Fibroblast of villous mesenchyme (primary cell): Measurements from ENCODE around the gene ZNF311. TPM values are rescaled to one million over a fixed set of nuclear protein-coding genes. Genes with fewer than 3 reads are reported as not detected.

ENCODE experiments used
- DNase-seq: peaks from one replicate; pipeline ENCODE4 v3.0.0-alpha.2; 2010; ENCODE audit warnings: low read depth
- H3K4me3 ChIP-seq: 2 replicates; pipeline ENCODE4 v1.5.1; 2011; ENCODE audit warnings: low read depth, mild to moderate bottlenecking, low read length
- CTCF ChIP-seq: IDR thresholded peaks from 2 replicates; pipeline ENCODE4 v1.5.1; 2012; ENCODE audit warnings: low read depth, mild to moderate bottlenecking, low read length; ENCODE audit not compliant: insufficient read depth
- total RNA-seq: library from RNA; depleted of rRNA; stranded (reverse); fragments of >200 nt; gene quantifications from 2 replicates; pipeline ENCODE4 v1.2.3, GENCODE V29; 2012

The ZNF311 gene
- 0.43 and 0.97 TPM in 2 replicates for total RNA-seq

GRCh38 chr6:29005183-29005885, at the start of gene ZNF311:
ZNF311 (minus strand) TSS chr6:29005315; CDS start chr6:29003954, 1,361 bp downstream.
- peak within 1 kb of the TSS; percentile 70 for H3K4me3 ChIP-seq
- TF ChIP-seq CTCF = no peak
- peak; percentile 61 for DNase-seq

GRCh38 chr6:29051680-29052079, 46.6 kb upstream of the ZNF311 start:
- TF ChIP-seq CTCF = no peak
- no peak for DNase-seq
- H3K4me3 ChIP-seq = no peak overlapping the region

GRCh38 chr6:29045075-29045474, 40.0 kb upstream of the ZNF311 start, which contains the start of gene OR2W1:
OR2W1 (minus strand) TSS chr6:29045175; CDS start chr6:29045175, 0 bp downstream.
- H3K4me3 ChIP-seq = no peak within 1 kb of the TSS
- no peak for TF ChIP-seq CTCF
- no peak for DNase-seq

- TF ChIP-seq CTCF = no peak
- no peak overlapping the region for H3K4me3 ChIP-seq
- DNase-seq = no peak
These were observed 30.8 kb upstream of the ZNF311 start for GRCh38 chr6:29035951-29036350.

GRCh38 chr6:29028821-29029220, 23.7 kb upstream of the ZNF311 start:
- no peak for TF ChIP-seq CTCF
- no peak overlapping the region for H3K4me3 ChIP-seq
- no peak for DNase-seq

- DNase-seq = no peak
- no peak overlapping the region for H3K4me3 ChIP-seq
- no peak for TF ChIP-seq CTCF
These were observed 20.9 kb upstream of the ZNF311 start for GRCh38 chr6:29025927-29026585.
